Glomerular visceral epithelial cell (primary cell): ENCODE results near the gene KDM2B.
A peak's percentile ranks its signal among the peaks of the same experiment; 100 is the strongest.

ENCODE experiments used
- DNase-seq: peaks from one replicate; pipeline ENCODE4 v3.0.0-alpha.2; 2016; ENCODE audit errors: extremely low spot score

The KDM2B gene

DNA sequence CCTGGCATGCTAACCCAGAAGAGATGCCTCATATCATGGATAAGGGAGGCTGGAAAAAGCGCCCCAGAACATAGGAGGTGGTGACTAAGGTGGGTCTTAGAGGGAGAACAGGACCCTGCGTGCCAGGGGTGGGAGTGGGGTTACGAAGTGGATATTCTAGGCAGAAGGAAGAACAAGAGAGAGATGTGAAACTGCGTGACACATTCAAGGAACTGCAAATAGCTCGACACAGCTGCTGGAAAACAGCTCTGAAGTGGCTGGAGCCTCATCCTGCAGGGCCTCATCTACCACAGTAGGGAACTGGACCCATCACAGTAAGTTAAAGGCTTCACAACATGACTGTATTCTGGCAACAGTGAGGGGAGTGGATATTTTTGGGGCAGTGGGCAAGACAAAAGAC, 119.8 kb downstream of the KDM2B start:
- DNase-seq = no peak

DNA sequence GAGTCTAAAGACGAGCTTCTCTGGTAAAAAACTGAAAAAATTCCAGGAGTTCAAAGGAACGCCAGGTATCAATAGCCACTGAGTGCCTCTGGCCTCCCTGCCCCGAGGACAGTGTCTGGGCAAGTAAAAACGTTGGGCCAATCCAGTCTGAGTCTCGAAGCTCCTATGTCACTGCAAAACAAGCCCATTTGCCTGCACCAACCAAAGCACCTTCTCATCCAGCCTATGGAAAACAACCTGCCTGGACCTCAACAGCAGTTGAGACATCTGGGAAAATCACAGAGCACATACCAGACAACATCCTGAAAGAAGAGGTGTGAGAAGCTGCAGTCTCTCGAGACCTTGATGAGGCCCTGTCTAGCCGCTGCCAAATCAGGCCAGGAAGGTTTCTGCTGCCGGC, 124.3 kb downstream of the KDM2B start:
- DNase-seq = no peak

DNA sequence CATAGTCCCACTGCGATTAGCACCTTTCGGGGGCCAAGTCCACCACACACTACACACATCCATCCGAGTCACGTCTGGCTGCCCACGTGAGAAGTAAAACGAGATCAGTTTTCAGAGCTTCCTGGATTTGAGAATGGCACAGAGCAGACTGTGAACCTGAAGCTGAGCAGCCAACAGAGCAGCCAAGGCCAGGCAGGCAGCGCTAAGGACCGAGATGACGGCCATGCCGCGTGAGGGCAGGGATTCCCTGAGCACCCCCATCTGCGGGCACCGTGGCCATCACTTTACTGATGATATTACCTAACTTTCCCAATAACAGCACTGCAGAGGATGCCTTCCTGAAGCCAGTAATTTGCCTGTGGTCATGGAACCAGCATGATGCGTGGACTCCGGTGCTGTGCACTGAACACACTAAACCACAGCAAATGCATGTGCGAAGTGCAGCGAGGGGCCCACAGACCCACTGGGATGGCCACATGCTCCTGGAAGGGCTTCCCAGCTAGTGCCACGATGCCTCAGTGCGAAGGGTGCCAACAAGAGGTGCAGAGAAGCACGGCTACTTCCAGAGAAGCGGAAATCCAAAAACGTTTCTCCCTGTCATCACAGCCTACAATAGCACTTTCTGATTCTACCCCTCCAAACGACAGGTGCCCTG, 124.9 kb downstream of the KDM2B start:
- DNase-seq = no peak

DNA sequence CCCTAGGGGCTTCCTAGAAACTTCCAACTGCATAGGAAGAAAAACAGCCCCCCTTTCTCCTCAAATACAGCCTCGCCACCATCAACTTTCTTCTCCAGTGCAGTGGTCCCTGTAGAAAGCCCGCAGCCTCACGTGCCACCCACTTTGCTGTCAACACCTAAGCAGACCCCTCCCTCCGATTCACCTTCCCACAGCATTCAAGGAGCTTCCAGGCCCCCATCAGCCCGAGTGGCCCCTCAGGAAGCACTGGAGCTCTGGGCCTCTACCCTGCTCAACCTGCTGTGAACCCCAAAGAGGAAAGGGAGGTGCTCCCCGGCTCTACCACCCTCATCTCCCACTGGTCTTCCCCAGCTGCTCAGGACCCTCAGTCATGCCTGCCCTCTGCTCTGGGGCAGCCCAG, 125.9 kb downstream of the KDM2B start:
- DNase-seq = no peak

DNA sequence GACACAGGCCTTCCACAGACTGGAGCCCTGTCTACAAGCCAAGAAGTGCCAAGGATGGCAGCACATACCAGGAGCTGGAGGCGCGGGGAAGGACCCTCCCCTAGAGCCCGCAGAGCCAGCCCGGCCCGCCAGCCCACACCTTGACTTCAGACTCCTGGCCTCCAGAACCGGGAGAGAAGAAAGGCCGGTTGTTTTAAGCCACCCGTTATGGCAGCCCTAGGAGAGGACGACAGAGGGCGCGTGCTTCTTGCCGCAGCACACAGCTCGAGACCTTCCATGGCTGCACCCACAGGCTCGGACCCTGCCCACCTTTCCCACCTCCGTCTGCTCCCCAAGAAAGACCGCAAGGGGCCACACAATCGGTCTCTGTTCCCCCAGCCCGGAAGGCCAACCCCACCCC, 127.2 kb downstream of the KDM2B start:
- DNase-seq = no peak

DNA sequence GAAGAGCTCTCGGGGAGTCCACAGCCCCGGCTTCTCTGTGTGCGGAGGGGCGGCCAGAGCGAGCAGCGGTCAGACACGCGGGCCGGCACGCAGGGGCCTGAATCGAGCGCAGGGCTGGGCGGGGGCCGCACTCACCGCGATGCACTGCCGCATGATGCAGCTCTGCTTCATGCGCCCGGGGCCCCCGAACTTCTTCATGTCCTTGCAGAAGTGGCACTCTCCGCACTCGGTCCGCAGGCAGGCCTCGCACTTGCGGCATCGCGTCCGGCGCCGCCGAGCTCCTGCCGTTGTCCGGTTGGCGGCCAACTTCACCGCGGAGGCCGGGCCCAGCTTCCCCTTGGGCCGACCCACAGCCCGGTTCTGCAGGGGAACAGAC, 127.8 kb downstream of the KDM2B start:
- no peak for DNase-seq

DNA sequence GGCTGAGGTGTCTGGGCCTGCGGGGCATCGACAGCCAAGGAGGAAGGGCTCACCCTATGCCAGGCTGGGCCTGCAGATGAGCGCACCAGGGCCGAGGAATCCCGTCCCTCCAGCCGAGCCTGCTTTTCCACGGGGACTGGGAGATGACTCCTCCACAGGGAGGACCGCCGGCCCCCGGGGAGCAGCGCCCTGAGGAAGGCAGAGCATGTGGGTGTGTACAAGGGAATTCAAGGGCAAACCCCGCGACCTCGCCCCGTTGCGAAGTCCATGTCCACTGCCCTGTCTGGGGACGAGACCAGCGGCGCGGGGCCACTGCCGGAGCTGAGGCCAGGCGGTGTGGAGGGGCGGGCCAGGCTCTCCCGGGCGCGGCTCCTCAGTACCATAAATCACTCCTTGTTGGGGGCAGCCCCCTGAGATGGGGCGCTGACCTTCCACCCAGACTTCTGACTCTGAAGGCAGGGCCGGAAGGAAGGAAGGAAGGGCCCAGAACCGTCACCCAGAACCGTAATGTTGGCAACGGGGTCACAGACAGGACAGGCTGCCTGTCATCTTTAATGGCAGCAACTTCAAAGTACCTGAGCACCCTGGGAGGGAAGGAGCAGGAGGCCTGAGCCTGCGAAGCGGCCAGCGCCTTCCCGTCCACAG, 128.4 kb downstream of the KDM2B start:
- DNase-seq = no peak

DNA sequence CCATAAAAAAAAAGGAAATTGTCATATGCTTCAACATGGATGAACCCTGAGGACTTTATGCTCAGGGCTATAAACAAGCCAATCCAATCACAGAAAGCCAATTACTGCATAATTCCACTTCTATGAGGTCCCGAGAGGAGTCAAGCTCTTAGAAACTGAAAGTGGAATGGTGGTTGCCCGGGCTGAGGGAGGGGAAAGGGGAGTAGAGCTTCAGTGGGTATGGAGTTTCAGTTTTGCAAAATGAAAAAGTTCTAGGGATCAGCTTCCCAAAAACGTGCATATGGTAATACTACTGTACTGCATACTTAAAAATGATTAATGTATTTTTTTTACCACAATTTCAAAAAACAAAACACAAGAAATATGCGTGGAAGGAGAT, 128.9 kb downstream of the KDM2B start:
- DNase-seq = no peak

DNA sequence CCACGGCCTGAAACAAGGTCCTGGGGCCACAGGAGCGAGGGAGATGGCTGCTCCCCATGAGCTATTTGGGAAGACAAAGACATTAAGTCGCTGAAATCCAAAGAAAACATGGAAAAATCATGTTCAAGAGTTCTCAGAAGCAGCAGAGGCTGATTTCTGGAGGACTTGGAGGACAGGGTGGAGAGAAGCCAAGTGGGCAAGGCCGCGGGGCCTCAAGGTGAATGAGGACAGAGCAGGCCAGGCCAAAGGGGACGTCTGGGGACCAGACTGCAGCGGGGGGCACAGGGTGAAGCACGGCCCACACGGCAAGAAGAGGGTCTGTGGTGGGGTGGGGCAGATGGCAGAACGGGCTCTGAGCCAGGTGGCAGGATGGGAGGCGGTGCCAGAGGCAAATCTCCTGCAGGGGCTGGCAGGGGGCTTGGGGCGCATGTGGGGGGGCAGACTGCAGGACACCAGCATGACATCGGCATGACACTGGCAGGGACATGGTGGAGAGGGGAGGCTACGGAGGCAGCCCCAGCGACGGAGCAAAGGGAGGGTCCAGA, 132.0 kb downstream of the KDM2B start:
- no peak for DNase-seq

DNA sequence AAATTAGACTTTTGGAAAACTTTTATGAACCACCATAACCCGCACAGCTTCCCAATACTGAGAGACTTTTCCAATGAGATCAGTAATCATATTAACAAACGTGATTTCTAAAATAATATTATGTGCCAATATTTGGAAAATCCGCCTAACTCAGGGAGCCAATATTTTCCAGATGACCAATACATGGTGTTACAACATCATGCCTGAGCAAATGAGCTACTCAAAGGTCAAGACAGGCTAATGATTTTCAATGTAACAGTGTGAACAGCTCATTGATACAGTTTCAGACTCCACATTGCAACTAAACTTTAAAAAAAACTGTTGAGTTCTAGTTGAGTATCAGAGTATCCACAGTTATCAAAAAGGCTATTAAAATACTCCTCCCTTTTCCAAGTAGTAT, 134.1 kb downstream of the KDM2B start:
- no peak for DNase-seq

DNA sequence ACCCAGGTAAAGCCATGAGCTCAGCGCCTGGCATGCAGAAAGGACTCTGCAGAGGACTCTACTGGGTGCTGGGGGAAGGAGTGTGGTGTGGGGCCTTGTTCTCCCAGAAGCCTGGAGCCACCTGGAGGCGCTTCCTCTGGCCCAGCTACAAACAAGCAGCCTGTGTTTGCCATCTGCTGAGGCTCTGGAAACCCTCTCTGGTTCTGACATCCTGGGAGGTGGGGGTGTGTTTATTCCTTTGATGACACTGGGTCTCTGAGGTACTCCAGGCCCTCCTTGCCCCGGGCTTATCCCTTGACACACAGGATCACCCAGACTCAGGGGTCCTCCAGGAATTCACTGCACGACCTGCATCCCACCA, 136.0 kb downstream of the KDM2B start:
- no peak for DNase-seq

DNA sequence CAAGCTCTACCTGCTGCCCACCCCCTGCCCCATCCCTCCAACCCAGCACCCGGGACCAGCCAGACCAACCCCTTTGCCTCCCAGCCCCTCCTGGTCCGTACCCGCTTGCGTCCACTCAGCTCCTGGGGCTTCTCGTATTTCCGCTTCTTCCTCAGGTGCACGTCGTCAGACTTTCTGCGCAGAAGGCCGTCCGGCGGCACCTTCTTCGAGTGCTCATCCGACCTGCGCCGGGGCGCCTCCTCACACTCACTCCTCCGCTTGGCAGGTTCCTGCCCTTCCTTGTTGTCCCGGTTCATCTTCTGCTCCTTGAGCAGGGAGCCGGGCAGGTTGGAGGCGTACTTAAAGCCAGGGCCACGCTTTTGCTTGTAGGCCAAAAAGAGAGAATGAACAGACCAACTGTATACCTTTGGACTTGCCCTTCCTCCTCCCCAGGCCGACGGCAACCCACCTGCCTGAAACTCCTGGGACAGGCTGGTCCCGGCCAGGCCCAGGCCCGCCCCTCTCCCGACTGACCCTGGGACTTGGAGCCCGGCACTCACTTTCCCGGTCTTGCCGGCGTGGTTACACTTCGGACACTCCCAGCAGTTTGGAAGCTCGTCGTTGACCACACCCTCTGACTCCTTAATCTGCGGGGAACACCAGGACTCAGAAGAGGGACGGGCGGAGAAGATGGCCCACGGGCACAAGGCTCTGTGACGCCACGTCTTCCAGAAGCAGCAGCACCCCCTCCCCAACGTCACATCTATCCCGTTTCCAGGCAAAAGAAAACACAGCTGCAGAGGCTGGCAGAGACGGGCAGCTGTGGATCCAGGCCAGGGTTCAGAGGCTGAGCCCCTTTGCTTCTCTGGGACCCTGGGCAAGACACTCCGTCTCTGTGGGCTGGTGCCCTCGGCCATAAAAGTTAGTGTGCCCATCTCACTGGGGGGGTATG, 136.6 kb downstream of the KDM2B start:
- DNase-seq = no peak

DNA sequence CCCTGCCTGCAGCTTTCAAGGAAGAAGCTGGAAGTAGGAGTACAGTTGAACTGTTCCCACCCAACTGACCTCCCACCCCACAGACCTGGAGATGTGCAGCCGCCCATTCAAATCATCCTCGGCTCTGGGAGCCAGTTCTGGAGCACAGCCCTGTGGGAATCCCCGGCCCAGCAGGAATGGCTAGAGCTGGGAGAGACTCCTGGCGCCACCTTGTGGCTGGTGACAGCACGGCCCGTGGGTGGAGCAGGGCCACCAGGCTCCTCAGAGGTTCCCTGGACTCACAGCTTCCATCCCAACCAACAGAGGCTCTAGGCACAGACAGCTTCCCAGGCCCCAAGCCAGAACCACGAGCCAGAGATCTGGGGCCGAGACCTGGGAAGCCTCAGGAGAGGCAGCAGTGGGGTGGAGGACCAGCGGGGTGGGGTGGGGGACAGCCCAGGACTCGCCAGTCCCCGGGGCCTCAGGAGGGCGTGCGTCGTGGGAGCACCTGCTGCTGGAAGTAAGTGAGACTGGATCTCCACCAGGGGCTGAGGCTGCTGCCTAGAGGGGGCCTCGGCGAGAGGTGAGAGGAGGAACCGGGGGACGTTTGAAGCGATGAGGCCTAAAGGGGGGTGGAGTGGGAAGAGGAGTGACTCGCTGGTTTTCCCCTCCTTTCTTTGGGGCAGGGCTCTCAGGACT, 137.5 kb downstream of the KDM2B start:
- DNase-seq = peak; percentile 79

DNA sequence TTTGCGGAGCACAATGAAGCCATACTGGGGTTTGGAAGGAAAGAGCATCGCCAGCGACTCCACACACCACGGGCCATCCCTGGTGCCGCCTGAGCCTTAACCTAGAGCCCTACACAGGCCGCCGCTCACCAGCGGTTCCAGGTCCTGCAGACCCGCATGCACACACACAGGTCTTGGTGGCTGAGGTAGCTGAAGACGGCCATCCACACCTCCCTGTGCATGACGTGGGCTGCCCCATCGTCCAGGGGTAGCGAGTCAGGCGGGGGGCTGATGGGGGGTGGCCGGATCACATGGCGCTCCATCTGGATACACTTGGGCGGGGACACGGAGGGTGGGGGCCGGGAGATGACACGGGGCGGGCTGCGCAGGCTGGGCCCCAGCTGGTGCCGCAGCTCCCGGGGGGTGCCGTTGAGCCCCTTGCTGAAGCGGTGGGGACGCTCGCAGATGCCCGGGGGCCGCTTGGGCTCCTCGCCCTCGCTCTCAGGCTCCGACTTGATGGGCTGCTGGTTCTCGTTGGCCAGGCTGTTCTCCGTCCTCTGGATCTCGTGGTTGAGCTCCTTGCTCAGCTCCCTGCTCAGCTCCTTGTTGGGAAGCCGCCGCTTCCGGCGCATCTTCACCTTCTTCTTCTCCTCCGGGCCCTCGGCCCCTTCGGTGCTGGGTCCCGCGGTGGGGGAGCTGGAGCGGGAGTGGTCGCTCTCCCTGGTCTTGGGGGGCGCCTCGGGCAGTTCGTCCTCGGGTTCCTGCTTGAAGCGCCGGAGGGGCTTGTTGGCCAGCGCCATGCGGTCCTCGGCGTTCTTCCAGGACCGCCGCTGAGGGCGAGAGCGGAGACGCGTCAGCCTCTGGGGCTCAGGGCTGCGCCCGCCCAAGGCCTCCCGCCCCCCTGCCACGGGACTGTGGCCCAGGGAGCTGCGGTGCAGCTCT, 138.5 kb downstream of the KDM2B start:
- no peak for DNase-seq

DNA sequence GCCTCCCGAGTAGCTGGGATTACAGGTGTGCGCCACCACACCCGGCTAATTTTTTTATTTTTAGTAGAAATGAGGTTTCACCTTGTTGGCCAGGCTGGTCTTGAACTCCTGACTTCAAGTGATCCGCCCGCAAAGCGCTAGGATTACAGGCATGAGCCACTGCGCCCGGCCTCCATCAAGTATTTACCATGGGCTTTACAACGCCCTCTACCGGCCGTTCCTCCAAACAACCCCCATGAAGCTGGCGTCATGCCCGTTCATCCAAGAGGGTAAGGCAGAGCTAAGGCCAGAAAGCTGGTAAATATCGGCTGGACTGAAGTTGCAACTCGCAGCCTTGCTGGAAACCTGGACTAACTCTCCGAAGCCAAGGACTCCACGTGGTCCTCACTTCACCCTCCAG, 139.3 kb downstream of the KDM2B start:
- no peak for DNase-seq

DNA sequence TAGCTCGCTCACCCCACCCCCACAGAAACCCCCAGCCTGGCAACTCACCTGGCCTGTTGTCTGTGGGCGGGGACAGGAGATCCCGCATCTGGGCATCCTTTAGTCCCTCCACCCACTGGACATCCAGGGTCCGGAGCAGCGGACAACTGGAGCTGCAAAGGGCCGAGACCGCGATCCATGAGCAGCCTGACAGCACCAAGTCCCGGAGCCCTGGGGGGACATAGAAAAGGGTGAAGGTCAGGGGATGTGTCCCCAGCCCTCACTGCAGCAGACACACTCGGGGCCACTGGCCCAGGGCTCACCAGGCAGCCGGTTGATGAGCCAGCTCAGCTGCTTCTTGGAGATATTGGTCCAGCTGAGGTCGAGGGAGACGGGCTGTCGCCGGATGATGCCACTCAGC, 140.1 kb downstream of the KDM2B start:
- DNase-seq = no peak

DNA sequence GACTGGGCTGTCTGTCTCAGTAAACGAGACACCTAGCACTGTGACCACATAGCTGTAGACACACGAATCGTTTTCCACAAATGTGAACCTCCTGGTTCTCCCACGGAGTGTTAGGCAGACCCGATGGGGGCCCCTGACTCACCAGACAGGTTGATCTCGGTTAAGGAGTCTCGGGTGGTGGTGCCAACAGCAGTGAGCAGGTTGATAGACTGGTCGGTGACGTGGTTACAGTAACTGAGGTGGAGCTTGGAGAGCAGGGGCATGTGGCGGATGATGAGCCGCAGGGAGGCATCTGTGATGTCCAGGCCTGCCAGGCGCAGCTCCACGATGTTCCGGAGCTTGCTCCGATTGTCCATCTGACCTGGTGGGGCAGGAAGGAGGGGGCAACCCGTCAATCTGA, 141.1 kb downstream of the KDM2B start:
- no peak for DNase-seq

DNA sequence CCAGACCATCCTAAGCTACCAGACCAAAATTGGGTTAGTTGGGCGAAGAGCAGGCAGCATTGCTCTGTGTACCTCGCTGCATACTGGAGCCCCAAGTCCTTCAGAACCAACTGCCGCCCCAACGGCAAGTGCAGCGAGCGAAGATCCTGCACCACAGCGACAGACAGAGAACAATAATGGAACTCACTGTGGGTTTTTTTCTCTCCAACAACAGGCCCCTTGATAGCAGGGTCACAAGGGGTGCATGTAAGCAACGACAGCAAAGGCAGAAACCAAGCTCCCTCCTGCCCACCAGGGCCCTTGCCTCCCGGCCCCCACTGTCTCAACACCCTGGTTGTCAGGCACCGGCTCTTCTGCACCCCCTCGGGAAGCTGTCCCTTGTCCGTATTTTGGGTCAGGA, 141.9 kb downstream of the KDM2B start:
- DNase-seq = no peak

DNA sequence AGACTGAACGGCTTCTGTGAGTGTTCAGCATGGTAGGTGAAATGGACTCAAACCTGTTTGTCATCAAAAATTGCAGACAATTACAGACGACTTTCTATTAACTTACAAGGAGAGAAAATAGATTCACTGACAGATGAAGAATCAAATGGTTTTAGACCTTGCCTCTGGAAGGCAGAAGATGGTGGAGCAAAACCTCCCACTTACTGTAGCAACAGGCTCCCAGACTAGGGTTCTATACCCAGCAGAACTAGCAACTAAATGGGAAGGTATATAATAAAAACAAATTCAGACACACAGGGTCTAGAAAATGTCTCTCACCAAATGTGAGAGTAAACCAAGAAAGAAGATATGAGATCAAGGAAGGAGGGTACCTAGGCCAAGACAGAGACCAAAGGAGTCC, 144.1 kb downstream of the KDM2B start:
- DNase-seq = no peak

DNA sequence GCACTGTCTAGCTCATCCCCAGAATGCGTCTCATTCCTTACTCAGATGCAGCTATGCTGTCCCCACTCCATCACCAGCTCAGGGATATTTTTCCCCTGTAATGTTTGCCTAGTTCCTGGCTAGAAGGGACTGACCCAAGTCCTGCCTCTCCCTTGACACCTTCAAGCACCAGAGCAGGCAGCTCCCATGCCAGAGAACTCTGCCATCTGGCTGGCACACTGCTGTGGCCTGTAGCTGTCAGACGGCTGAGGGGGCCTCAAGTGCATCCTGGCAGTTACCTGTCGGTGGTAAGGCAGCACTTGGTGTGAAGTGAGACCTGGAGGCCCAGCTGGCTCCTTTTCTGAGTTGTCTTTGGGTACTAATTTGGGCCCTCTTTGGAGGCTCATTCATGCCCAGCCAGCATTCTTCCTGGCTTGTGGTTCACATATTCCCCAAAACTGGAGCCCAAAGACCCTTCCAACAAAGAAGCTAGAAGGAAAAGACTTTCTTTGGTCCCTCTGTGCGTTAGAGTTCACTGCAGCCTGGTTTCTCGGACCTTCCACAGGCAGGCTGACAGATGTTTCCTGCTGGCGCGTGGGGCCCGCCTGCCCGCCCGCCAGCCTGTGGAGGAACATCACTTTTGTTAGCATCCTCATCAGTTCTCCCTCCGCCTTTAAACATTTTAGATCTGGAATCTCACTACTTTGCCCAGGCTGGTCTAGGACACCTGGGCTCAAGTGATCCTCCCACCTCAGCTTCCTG, 147.9 kb downstream of the KDM2B start:
- no peak for DNase-seq
